HepG2 (cell line): Measurements from ENCODE around the gene LGI1. TPM values are rescaled to one million over a fixed set of nuclear protein-coding genes. Genes with fewer than 3 reads are reported as not detected.

Experiments
- ATAC-seq: fragments of 200-7000 bp; cut with Tn5 transposase; 3 replicates; pipeline ENCODE4 v1.9.1; 2020; ENCODE audit warnings: mild to moderate bottlenecking, moderate library complexity
- BruUV-seq: library from RNA; stranded (reverse); fragments of 400-500 nt; replicated peaks from 2 replicates; lab custom pipeline; 2021; lab: Mats Ljungman, UMichigan
- CTCF ChIA-PET: fragments of 300-600 bp; formaldehyde crosslinking; extraction: SDS; loops from one replicate; lab custom pipeline; 2021; ENCODE audit warnings: low total read pairs, inconsistent platforms, low intra/inter-chr PET ratio; lab: Yijun Ruan, JAX
- POLR2A ChIA-PET: fragments of 350-600 bp; sonication (Branson Sonifier 250); formaldehyde crosslinking; loops from one replicate; lab custom pipeline; 2020; ENCODE audit warnings: antibody characterized with exemption, inconsistent platforms; lab: Yijun Ruan, JAX
- DNase-seq: peaks from one replicate; pipeline ENCODE4 v3.0.0-alpha.2; 2015; ENCODE audit warnings: low spot score
- FAIRE-seq: peaks from 3 replicates; lab custom pipeline; 2011; peaks lifted over from hg19 to GRCh38; lab: Jason Lieb, UNC
- H2AFZ ChIP-seq: one replicate; pipeline ENCODE4 v1.6.1; 2011; ENCODE audit warnings: low read length, inconsistent platforms
- H3K27ac ChIP-seq: fragments of 300-600 bp; 3 replicates; pipeline ENCODE4 v1.8.0; 2011; ENCODE audit warnings: mixed run types, mild to moderate bottlenecking, mixed read lengths, low read length, inconsistent platforms; ENCODE audit not compliant: insufficient read depth; ENCODE audit errors: extremely low read length
- H3K27me3 ChIP-seq, 2 experiments: fragments of 200-600 bp in 1 of 2; 2 replicates in 1 of 2; 3 replicates in 1 of 2; pipeline versions ENCODE4 v1.6.0 to v1.8.0; 2011; ENCODE audit warnings: low read length in 2 of 2, mild to moderate bottlenecking in 2 of 2, moderate library complexity in 2 of 2, inconsistent platforms in 1 of 2; ENCODE audit not compliant: insufficient read depth in 2 of 2, control insufficient read depth in 1 of 2
- H3K36me3 ChIP-seq, 2 experiments: fragments of 200-600 bp in 1 of 2; replicated peaks in 1 of 2; 2 replicates in 1 of 2; 3 replicates in 1 of 2; pipeline versions ENCODE4 v1.5.1 to v1.8.0; 2011; ENCODE audit warnings: low read length in 2 of 2, inconsistent platforms in 1 of 2; ENCODE audit not compliant: insufficient read depth in 2 of 2, control insufficient read depth in 1 of 2
- H3K4me1 ChIP-seq: 2 replicates; pipeline ENCODE4 v1.5.1; 2012; ENCODE audit warnings: low read length, inconsistent platforms; ENCODE audit not compliant: insufficient read depth
- H3K4me2 ChIP-seq: 2 replicates; pipeline ENCODE4 v1.6.0; 2011; ENCODE audit warnings: low read depth, low read length, inconsistent platforms
- H3K4me3 ChIP-seq, 3 experiments: fragments of 200-600 bp in 1 of 3; sonication (generic), shearing (Covaris generic) in 1 of 3; replicated peaks in 1 of 3; 2 replicates each; pipeline ENCODE4 v1.5.1; 2011 to 2016; ENCODE audit warnings: low read length in 3 of 3, inconsistent platforms in 2 of 3, low read depth in 2 of 3, mild to moderate bottlenecking in 2 of 3, control low read depth in 1 of 3, mixed read lengths in 1 of 3; ENCODE audit not compliant: insufficient read depth in 1 of 3
- H3K79me2 ChIP-seq: one replicate; pipeline ENCODE4 v1.6.1; 2011; ENCODE audit warnings: low read length, inconsistent platforms; ENCODE audit not compliant: insufficient read depth
- H3K9ac ChIP-seq: 2 replicates; pipeline ENCODE4 v1.6.0; 2011; ENCODE audit warnings: mild to moderate bottlenecking, low read depth, low read length, inconsistent platforms; ENCODE audit not compliant: insufficient read depth
- H3K9me3 ChIP-seq: 2 replicates; pipeline ENCODE4 v1.5.1; 2012; ENCODE audit warnings: mild to moderate bottlenecking, low read length
- H4K20me1 ChIP-seq: 2 replicates; pipeline ENCODE4 v1.6.0; 2011; ENCODE audit warnings: inconsistent platforms, mild to moderate bottlenecking, low read length, moderate library complexity; ENCODE audit not compliant: insufficient read depth
- BRD4 ChIP-seq: sonication (generic); formaldehyde crosslinking; IDR thresholded peaks from 2 replicates; pipeline ENCODE4 v1.4.0; 2020; ENCODE audit warnings: missing genetic modification reagents
- FOSL2 ChIP-seq: sonication (generic); formaldehyde crosslinking; IDR thresholded peaks from 2 replicates; pipeline ENCODE4 v1.4.0; 2020; ENCODE audit warnings: missing genetic modification reagents
- HMGA1 ChIP-seq: sonication (generic); formaldehyde crosslinking; conservative IDR thresholded peaks from 2 replicates; pipeline ENCODE4 v1.4.0; 2020; ENCODE audit warnings: missing genetic modification reagents
- SIN3A ChIP-seq: IDR thresholded peaks from 2 replicates; pipeline ENCODE4 v1.6.1; 2011; ENCODE audit warnings: low read depth, mild to moderate bottlenecking, control low read depth, low read length, borderline replicate concordance
- ZHX2 ChIP-seq, 2 experiments: sonication (generic) in 1 of 2; formaldehyde crosslinking in 1 of 2; IDR thresholded peaks; 2 replicates each; pipeline versions ENCODE4 v1.6.1 to v1.9.0; 2014 to 2022; ENCODE audit warnings: antibody characterized with exemption in 1 of 2, borderline replicate concordance in 1 of 2, inconsistent platforms in 1 of 2, low read depth in 1 of 2, missing genetic modification reagents in 1 of 2
- ZNF12 ChIP-seq: sonication (generic); formaldehyde crosslinking; IDR thresholded peaks from 2 replicates; pipeline ENCODE4 v1.5.0; 2020; ENCODE audit warnings: missing genetic modification reagents
- ZNF556 ChIP-seq: sonication (generic); formaldehyde crosslinking; IDR thresholded peaks from 2 replicates; pipeline ENCODE4 v1.4.0; 2020; ENCODE audit warnings: mild to moderate bottlenecking, missing genetic modification reagents, borderline replicate concordance
- WGBS: methylation state at CpG from one replicate; pipeline ENCODE4 v1.1.6; 2017; ENCODE audit warnings: low lambda C conversion rate; 5-methylcytosine and 5-hydroxymethylcytosine counted together
- in situ Hi-C: cut with HindIII; loops from 2 replicates; pipeline ENCODE4 v1.10.0; 2017; ENCODE audit warnings: low pct_unique_long_range_greater_than_20kb; ENCODE audit not compliant: extremely low pct_ligation_motif_present
- intact Hi-C: fragments of 100-400 bp; cut with micrococcal nuclease; formaldehyde crosslinking; loops from one replicate; pipeline ENCODE4 v1.10.0; 2022; ENCODE audit not compliant: unreplicated experiment
- polyA plus RNA-seq, 8 experiments: library from polyadenylated mRNA; depleted of rRNA in 3 of 8; stranded (reverse) in 7 of 8; unstranded in 1 of 8; fragments of >200 nt; fragmentation: Illumina TruSeq in 4 of 8; extraction: Trizol in 4 of 8; gene quantifications; 2 replicates each; pipeline versions ENCODE4 v1.2.1 to v1.2.3, GENCODE V29; 2011 to 2016; ENCODE audit warnings: low read depth in 4 of 8, missing spikeins in 1 of 8, mixed read lengths in 1 of 8; ENCODE audit not compliant: insufficient read depth in 1 of 8
- total RNA-seq, 5 experiments: library from RNA; depleted of rRNA; stranded (reverse); fragments of >200 nt; fragmentation: Illumina TruSeq; extraction: Trizol; gene quantifications; 2 replicates each; pipeline ENCODE4 v1.2.3, GENCODE V29; 2016; ENCODE audit warnings: low read depth in 1 of 5

LGI1 gene
- total and polyA plus RNA-seq, 2 of the 13 experiments (the other 11 are each of a cell fraction or from before 2014, with no cell fraction given): not detected

- Histone ChIP-seq H3K4me2 (no peak overlapping the region), H3K9me3 (no peaks in the 10 kb centered on the region), H4K20me1 (no peaks in the 10 kb centered on the region), H3K4me3 (no peak overlapping the region), H3K79me2 (no peaks in the 10 kb centered on the region), H3K27me3 (no peaks in the 10 kb centered on the region; a peak in 2 of 5 replicates), H2AFZ (no peak overlapping the region), H3K27ac (no peak overlapping the region), H3K4me1 (no peaks in the 10 kb centered on the region), H3K9ac (no peak overlapping the region), H3K36me3 (no peaks in the 10 kb centered on the region)
- intact Hi-C loops (no loop called here), in situ Hi-C loops (no loop called here)
- FAIRE-seq (no peak), DNase-seq (no peak), ATAC-seq (no peak)
- CTCF ChIA-PET: no interaction called here
- TF ChIP-seq SIN3A (no peak), ZNF12 (CRISPR knock-in tag) (no peak), BRD4 (CRISPR knock-in tag) (no peak), HMGA1 (CRISPR knock-in tag) (no peak), ZHX2 (IDR thresholded peaks at IDR 0.05; ENCODE audit: low read depth) (no peak), ZHX2 (CRISPR knock-in tag; IDR thresholded peaks at IDR 0.05; ENCODE audit: borderline replicate concordance) (no peak), FOSL2 (CRISPR knock-in tag) (no peak), ZNF556 (no peak)
- BruUV-seq: no TSS peak
- POLR2A ChIA-PET: no interaction called here
- 1% methylated on average over 3 of the region's 3 CpGs for WGBS
These were observed 84.2 kb downstream of the LGI1 start for GRCh38 chr10:93841961-93842360.
